Activated CD8-positive, alpha-beta T cell treated with anti-CD3 and anti-CD28 coated beads for 36 hours (primary cell): Measurements from ENCODE around the gene PYURF. TPM values are rescaled to one million over a fixed set of nuclear protein-coding genes. Genes with fewer than 3 reads are reported as not detected.

Source experiments
- ATAC-seq: fragments of 200-7000 bp; cut with Tn5 transposase; one replicate; pipeline ENCODE4 v1.10.0; 2021; ENCODE audit warnings: mild to moderate bottlenecking, moderate library complexity
- CTCF ChIA-PET: fragments of 350-600 bp; sonication (Branson Sonifier 250); formaldehyde crosslinking; loops from one replicate; lab custom pipeline; 2021; ENCODE audit warnings: antibody characterized with exemption; lab: Charles Lee
- POLR2A ChIA-PET: fragments of 350-600 bp; sonication (Branson Sonifier 250); formaldehyde crosslinking; loops from one replicate; lab custom pipeline; 2021; ENCODE audit warnings: antibody characterized with exemption; lab: Charles Lee
- DNase-seq: peaks from one replicate; pipeline ENCODE4 v3.0.0-alpha.2; 2020
- H3K27ac Mint-ChIP-seq: one replicate; pipeline ENCODE4 v1.8.0; 2021; ENCODE audit warnings: mild to moderate bottlenecking, mixed read lengths
- H3K27me3 Mint-ChIP-seq: one replicate; pipeline ENCODE4 v1.8.0; 2021; ENCODE audit warnings: mixed read lengths
- H3K36me3 Mint-ChIP-seq: one replicate; pipeline ENCODE4 v1.8.0; 2021; ENCODE audit warnings: low read depth, mixed read lengths
- H3K4me1 Mint-ChIP-seq: one replicate; pipeline ENCODE4 v1.8.0; 2021; ENCODE audit warnings: low read depth, mixed read lengths
- H3K4me3 Mint-ChIP-seq: one replicate; pipeline ENCODE4 v1.8.0; 2021; ENCODE audit warnings: mild to moderate bottlenecking, moderate library complexity, mixed read lengths
- H3K9me3 Mint-ChIP-seq: one replicate; pipeline ENCODE4 v1.8.0; 2021; ENCODE audit warnings: mixed read lengths
- intact Hi-C: fragments of 100-400 bp; cut with micrococcal nuclease; formaldehyde crosslinking; loops from one replicate; pipeline ENCODE4 v1.10.0; 2022
- total RNA-seq, 2 experiments: library from RNA; stranded (reverse); gene quantifications; one replicate each; pipeline ENCODE4 v1.2.3, GENCODE V29; 2021
- TF ChIP-seq, protein P1 (sequence below): fragments of 200-600 bp; IDR thresholded peaks from one replicate; pipeline ENCODE4 v1.8.0; 2022; ENCODE audit warnings: antibody characterized with exemption, mild to moderate bottlenecking

The PYURF gene, protein sequence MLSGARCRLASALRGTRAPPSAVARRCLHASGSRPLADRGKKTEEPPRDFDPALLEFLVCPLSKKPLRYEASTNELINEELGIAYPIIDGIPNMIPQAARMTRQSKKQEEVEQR
- 10 to 100 TPM; 47.4 to 50.7 TPM for total RNA-seq

- DNase-seq (peak; percentile 84), ATAC-seq (peak; percentile 81)
- Mint-ChIP-seq H3K9me3 (no peaks in the 10 kb centered on the region), H3K4me1 (peaks cover 35% of the 10 kb centered on the region), H3K27ac (peak within 1 kb of the TSS; percentile 89), H3K4me3 (peak within 1 kb of the TSS; percentile 90), H3K36me3 (peaks cover 10% of the 10 kb centered on the region), H3K27me3 (no peaks in the 10 kb centered on the region)
- intact Hi-C loops: loop anchor here (10.0 kb wide), 1 partner anchor 271 kb away; no protein-coding TSS in a partner anchor
- CTCF ChIA-PET: interaction anchor here (1.4 to 6.9 kb wide), 3 partner anchors 8 to 17 kb away, joined by 7 to 58 read pairs (median 8); no protein-coding TSS in a partner anchor
- TF ChIP-seq, protein P1, sequence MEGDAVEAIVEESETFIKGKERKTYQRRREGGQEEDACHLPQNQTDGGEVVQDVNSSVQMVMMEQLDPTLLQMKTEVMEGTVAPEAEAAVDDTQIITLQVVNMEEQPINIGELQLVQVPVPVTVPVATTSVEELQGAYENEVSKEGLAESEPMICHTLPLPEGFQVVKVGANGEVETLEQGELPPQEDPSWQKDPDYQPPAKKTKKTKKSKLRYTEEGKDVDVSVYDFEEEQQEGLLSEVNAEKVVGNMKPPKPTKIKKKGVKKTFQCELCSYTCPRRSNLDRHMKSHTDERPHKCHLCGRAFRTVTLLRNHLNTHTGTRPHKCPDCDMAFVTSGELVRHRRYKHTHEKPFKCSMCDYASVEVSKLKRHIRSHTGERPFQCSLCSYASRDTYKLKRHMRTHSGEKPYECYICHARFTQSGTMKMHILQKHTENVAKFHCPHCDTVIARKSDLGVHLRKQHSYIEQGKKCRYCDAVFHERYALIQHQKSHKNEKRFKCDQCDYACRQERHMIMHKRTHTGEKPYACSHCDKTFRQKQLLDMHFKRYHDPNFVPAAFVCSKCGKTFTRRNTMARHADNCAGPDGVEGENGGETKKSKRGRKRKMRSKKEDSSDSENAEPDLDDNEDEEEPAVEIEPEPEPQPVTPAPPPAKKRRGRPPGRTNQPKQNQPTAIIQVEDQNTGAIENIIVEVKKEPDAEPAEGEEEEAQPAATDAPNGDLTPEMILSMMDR: no peak
- POLR2A ChIA-PET: no interaction called here
Observed at GRCh38 chr4:88523325-88524129, at the start of gene PYURF. PYURF (minus strand) TSS chr4:88523776; CDS start chr4:88523700, 76 bp downstream.

DNA sequence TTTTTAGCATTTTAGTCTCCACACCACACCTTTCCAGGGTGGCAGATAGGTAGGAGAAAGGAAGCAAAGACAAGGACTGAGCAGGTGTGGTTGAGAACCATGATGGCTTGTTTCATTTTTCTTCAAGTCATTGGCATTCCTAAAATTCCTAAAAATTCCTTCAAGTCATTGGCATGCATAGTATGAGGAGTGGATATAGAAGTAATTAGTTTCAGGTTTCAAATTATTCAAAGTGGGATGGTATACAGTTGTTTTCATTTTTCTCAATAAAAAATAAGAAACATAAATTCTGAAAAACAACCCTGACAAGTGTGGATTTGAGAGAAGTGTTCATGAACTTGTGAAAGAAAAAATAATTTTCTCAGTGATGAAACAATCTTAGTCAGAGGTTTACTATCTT, 46.4 kb upstream of the PYURF start:
- Mint-ChIP-seq H3K27ac (no peak overlapping the region), H3K4me1 (no peaks in the 10 kb centered on the region), H3K36me3 (no peaks in the 10 kb centered on the region), H3K27me3 (peaks cover 7% of the 10 kb centered on the region), H3K9me3 (no peaks in the 10 kb centered on the region), H3K4me3 (no peak overlapping the region)
- DNase-seq (no peak), ATAC-seq (no peak)
- POLR2A ChIA-PET: no interaction called here
- CTCF ChIA-PET: no interaction called here
- intact Hi-C loops: no loop called here
- TF ChIP-seq, protein P1: no peak

GRCh38 chr4:88567591-88567990, 44.0 kb upstream of the PYURF start:
- H3K9me3 Mint-ChIP-seq: no peaks in the 10 kb centered on the region
- intact Hi-C loops: no loop called here
- no peak overlapping the region for H3K27ac Mint-ChIP-seq
- no peaks in the 10 kb centered on the region for H3K36me3 Mint-ChIP-seq
- DNase-seq (no peak), ATAC-seq (no peak)
- POLR2A ChIA-PET: interaction anchor here (0.6 to 1.0 kb wide), 2 partner anchors 14 to 60 kb away, joined by 3 read pairs; no protein-coding TSS in a partner anchor
- CTCF ChIA-PET: interaction anchor here (1.0 to 2.2 kb wide), 2 partner anchors 91 to 455 kb away, joined by 3 to 6 read pairs; no protein-coding TSS in a partner anchor
- H3K4me3 Mint-ChIP-seq: no peak overlapping the region
- H3K27me3 Mint-ChIP-seq: peaks cover 7% of the 10 kb centered on the region
- H3K4me1 Mint-ChIP-seq: no peaks in the 10 kb centered on the region
- TF ChIP-seq, protein P1: no peak

GRCh38 chr4:88549815-88550214, 26.2 kb upstream of the PYURF start:
- ChIA-PET POLR2A (no interaction called here), CTCF (no interaction called here)
- no peaks in the 10 kb centered on the region for H3K36me3 Mint-ChIP-seq
- no peak overlapping the region for H3K27ac Mint-ChIP-seq
- H3K9me3 Mint-ChIP-seq: no peaks in the 10 kb centered on the region
- H3K4me3 Mint-ChIP-seq: no peak overlapping the region
- no peaks in the 10 kb centered on the region for H3K27me3 Mint-ChIP-seq
- intact Hi-C loops: no loop called here
- H3K4me1 Mint-ChIP-seq: no peaks in the 10 kb centered on the region
- DNase-seq: no peak
- TF ChIP-seq, protein P1: no peak
- ATAC-seq: no peak
